GM13977 (cell line): ENCODE results near the gene ACAP1.

Source experiments
- DNase-seq: peaks from one replicate; pipeline ENCODE4 v3.0.0; 2012; ENCODE audit warnings: low spot score
- in situ Hi-C: fragments of 300-500 bp; cut with MboI; formaldehyde crosslinking; loops from one replicate; pipeline ENCODE4 v1.12.0; 2022; ENCODE audit warnings: low sequenced_read_pairs, low pct_unique_long_range_greater_than_20kb, mixed read lengths, inconsistent platforms; ENCODE audit not compliant: unreplicated experiment
- TF ChIP-seq, protein P1 (sequence below): IDR thresholded peaks from 2 replicates; pipeline ENCODE4 v1.5.1; 2012; ENCODE audit warnings: mild to moderate bottlenecking, control low read depth; ENCODE audit not compliant: insufficient read depth; ENCODE audit errors: extremely low read depth, missing control alignments

Gene ACAP1

DNA sequence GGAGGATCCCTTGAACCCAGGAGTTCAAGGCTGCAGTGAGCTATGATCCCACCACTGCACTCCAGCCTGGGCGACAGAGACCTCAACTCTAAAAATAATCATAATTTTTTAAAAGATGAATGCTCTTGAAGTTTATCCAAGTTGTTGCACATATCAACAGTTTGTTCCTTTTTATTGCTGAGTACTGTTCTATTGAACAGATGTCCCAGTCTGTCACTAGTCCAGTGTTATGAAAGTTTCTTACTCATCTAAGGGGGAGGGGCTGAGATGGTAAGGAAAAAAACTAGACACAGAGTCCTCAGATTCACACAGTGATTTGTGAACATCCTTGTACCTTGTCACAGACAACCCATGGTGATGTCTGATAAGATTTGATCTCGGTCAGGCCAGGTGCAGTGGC lies 3.9 kb downstream of the ACAP1 start:
- TF ChIP-seq, protein P1, sequence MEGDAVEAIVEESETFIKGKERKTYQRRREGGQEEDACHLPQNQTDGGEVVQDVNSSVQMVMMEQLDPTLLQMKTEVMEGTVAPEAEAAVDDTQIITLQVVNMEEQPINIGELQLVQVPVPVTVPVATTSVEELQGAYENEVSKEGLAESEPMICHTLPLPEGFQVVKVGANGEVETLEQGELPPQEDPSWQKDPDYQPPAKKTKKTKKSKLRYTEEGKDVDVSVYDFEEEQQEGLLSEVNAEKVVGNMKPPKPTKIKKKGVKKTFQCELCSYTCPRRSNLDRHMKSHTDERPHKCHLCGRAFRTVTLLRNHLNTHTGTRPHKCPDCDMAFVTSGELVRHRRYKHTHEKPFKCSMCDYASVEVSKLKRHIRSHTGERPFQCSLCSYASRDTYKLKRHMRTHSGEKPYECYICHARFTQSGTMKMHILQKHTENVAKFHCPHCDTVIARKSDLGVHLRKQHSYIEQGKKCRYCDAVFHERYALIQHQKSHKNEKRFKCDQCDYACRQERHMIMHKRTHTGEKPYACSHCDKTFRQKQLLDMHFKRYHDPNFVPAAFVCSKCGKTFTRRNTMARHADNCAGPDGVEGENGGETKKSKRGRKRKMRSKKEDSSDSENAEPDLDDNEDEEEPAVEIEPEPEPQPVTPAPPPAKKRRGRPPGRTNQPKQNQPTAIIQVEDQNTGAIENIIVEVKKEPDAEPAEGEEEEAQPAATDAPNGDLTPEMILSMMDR: no peak
- in situ Hi-C loops: no loop called here
- no peak for DNase-seq

DNA sequence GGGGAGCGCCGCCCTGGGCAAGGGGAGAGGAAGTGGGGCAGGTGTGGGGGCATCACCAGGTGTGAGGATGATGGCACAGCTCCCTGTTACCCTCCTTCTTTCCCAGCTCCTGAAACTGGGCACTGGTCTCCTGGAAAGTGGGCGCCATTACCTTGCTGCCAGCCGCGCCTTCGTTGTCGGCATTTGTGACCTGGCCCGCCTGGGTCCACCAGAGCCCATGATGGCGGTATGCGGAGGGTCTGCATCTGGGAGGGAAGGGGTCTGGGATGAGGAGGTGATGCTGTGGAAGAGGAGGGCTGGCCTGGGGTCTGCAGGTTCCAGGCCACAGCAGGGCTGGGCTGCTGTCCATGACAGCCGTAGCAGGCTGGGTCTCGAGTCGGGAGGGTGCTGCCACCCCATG lies 5.5 kb downstream of the ACAP1 start:
- in situ Hi-C loops: no loop called here
- TF ChIP-seq, protein P1: no peak
- DNase-seq: no peak

DNA sequence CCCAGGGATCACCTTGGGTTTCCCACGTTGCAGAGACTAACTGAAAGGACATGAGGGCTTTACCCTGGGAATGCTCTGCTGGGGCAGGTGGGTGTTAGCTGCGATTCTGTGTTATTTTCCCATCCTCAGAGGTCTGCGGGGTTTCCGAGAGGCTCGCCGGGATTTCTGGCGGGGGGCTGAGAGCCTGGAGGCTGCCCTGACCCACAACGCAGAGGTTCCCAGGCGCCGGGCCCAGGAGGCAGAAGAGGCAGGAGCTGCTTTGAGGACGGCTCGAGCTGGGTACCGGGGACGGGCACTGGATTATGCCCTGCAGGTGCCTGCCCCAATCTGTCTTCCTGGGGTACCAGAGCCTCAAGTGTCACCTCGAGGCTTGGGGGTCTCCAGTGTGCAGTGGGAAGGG lies 6.9 kb downstream of the ACAP1 start:
- in situ Hi-C loops: no loop called here
- TF ChIP-seq, protein P1: no peak
- DNase-seq: no peak

DNA sequence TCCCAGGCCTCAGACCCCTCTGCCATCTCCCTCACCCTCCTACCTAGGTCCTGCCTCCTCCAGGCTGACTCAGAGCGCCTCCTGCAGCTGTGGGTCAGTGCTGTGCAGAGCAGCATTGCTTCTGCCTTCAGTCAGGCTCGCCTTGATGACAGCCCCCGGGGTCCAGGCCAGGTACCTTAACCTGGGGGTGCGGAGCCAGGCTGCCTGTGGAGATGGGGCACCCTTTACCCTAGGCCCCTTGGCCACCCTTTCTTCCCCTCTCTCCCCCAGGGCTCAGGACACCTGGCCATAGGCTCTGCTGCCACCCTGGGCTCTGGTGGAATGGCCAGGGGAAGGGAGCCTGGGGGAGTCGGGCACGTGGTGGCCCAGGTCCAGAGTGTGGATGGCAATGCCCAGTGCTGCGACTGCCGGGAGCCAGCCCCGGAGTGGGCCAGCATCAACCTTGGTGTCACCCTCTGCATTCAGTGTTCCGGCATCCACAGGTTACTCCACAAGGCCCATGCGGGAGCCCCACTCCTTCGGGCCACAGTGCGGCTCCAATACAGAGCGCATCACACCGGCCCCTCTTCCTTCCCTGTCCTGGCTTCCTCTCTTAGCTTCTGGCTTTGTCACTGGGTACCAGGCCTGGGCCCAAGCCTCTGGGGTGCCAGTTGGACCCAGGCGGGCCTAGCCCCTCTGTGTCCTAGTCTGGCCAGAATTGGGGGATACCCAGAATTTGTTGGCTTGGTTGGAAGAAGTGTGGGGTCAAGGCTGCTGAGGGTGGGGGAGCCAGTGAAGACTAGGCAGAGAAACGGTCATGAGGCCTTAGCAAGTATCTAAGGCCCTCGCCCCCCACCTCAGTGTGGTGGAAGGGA lies 10.7 kb downstream of the ACAP1 start:
- TF ChIP-seq, protein P1: no peak
- no peak for DNase-seq
- in situ Hi-C loops: no loop called here

DNA sequence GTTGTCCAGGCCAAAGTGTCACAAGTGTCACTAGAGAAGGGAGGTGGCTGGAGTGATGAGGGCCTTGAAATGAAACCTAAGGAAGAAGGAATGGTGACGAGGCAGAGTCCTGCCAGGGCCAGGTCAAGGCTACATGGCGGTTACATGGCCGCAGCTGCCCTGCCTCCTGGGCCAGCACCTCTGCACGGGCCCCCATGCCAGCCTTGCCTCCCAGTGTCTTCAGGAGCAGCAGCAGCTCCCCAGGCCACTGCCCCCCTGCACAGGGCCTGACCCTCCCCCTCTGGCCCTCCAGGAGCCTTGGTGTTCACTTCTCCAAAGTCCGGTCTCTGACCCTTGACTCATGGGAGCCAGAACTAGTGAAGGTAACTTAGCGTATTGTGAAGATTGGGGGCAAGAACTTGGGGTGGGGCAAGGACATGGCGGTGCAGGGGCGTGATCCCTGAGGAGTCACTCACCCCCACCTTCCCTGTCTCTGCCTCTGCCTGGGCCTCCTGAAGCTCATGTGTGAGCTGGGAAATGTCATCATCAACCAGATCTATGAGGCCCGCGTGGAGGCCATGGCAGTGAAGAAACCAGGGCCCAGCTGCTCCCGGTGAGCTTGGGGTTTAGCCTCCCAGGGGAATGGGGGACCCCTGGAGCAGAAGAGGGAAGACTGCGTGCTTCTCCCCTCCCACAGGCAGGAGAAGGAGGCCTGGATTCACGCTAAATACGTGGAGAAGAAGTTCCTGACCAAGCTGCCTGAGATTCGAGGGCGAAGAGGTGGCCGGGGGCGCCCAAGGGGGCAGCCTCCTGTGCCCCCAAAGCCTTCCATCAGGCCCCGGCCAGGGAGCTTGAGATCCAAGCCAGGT lies 11.5 kb downstream of the ACAP1 start:
- DNase-seq: no peak
- TF ChIP-seq, protein P1: no peak
- in situ Hi-C loops: no loop called here

DNA sequence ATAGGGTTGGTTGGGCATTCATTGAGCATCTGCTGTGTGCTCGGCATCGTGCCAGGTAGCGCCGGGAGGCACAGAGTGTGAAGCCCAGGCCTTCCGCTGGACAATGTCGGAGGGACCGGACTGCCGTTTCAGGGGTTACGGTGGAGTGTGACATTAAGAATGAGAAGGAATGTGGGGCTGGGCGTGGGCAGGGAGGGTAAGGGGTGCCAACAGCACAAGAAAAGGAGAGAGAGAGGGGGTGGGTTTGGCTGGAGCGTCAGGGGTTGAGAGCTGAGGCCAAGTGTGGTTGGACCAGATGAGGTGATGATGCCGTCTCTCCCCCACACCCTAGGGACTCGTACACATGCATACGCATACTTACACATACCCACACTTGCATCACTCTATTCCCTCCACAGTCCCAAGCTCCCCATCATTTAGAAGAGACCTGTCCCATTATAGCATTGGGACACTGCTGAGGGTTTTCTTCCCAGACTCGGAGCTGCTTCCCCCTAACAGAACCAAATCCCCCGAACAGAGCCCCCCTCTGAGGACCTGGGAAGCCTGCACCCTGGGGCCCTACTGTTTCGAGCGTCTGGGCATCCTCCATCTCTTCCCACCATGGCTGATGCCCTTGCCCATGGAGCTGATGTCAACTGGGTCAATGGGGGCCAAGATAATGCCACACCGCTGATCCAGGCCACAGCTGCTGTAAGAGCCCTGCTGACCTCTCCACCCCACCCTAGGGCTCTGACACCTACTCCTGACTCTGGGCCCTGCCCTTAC lies 12.3 kb downstream of the ACAP1 start:
- TF ChIP-seq, protein P1: no peak
- DNase-seq: no peak
- in situ Hi-C loops: no loop called here
